K562 (cell line): ENCODE data around the gene ATAD2B. TPM values are rescaled to one million over a fixed set of nuclear protein-coding genes. Genes with fewer than 3 reads are reported as not detected.

ENCODE experiments used
- ATAC-seq: fragments of 200-7000 bp; cut with Tn5 transposase; 3 replicates; pipeline ENCODE4 v1.9.1; 2020; ENCODE audit warnings: moderate library complexity
- BruUV-seq: library from RNA; stranded (reverse); fragments of 400-500 nt; replicated peaks from 2 replicates; lab custom pipeline; 2021; lab: Mats Ljungman, UMichigan
- CTCF ChIA-PET: fragments of 300-600 bp; formaldehyde crosslinking; extraction: SDS; loops from one replicate; lab custom pipeline; 2021; ENCODE audit warnings: low intra/inter-chr PET ratio; lab: Yijun Ruan, JAX
- POLR2A ChIA-PET: fragments of 300-600, 350-650 bp; sonication (Branson Sonifier 250); formaldehyde crosslinking; extraction: SDS; loops from one replicate; lab custom pipeline; 2021; ENCODE audit warnings: antibody characterized with exemption, inconsistent platforms; lab: Yijun Ruan, JAX
- DNase-seq, 4 experiments: peaks; one replicate each; pipeline versions ENCODE4 v3.0.0 to v3.0.0-alpha.2; 2011 to 2018; ENCODE audit warnings: low spot score in 3 of 4, mixed read lengths in 3 of 4; ENCODE audit errors: extremely low read depth in 1 of 4
- FAIRE-seq: peaks from 2 replicates; lab custom pipeline; 2011; peaks lifted over from hg19 to GRCh38; lab: Jason Lieb, UNC
- H2AFZ ChIP-seq: 2 replicates; pipeline ENCODE4 v1.6.0; 2011; ENCODE audit warnings: low read depth, low read length, control low read depth, inconsistent platforms
- H3K27ac ChIP-seq: fragments of 200-600 bp; 3 replicates; pipeline ENCODE4 v1.8.0; 2011; ENCODE audit warnings: low read depth, mild to moderate bottlenecking, control low read depth, inconsistent platforms, low read length, moderate library complexity, mixed read lengths; ENCODE audit errors: extremely low read depth
- H3K27me3 ChIP-seq, 2 experiments: fragments of 300-600 bp in 1 of 2; 2 replicates in 1 of 2; 3 replicates in 1 of 2; pipeline versions ENCODE4 v1.6.0 to v1.8.0; 2011; ENCODE audit warnings: inconsistent platforms in 2 of 2, low read length in 2 of 2, mild to moderate bottlenecking in 1 of 2, mixed read lengths in 1 of 2, moderate library complexity in 1 of 2; ENCODE audit not compliant: control insufficient read depth in 2 of 2, insufficient read depth in 2 of 2
- H3K36me3 ChIP-seq: fragments of 300-600 bp; 3 replicates; pipeline ENCODE4 v1.8.0; 2011; ENCODE audit warnings: mild to moderate bottlenecking, low read length, inconsistent platforms; ENCODE audit not compliant: control insufficient read depth, insufficient read depth
- H3K4me1 ChIP-seq, 2 experiments: fragments of 200-600 bp in 1 of 2; replicated peaks in 1 of 2; 2 replicates in 1 of 2; 3 replicates in 1 of 2; pipeline versions ENCODE4 v1.5.1 to v1.8.0; 2011; ENCODE audit warnings: inconsistent platforms in 2 of 2, low read length in 2 of 2, mild to moderate bottlenecking in 1 of 2, mixed read lengths in 1 of 2, moderate library complexity in 1 of 2; ENCODE audit not compliant: control insufficient read depth in 2 of 2, insufficient read depth in 2 of 2
- H3K4me2 ChIP-seq: 2 replicates; pipeline ENCODE4 v1.6.1; 2011; ENCODE audit warnings: low read length, control low read depth, inconsistent platforms, mixed read lengths; ENCODE audit not compliant: insufficient read depth
- H3K4me3 ChIP-seq: fragments of 200-600 bp; sonication (generic), shearing (Covaris generic); 2 replicates; pipeline ENCODE4 v1.5.1; 2016; ENCODE audit warnings: control low read depth, inconsistent platforms
- H3K79me2 ChIP-seq: fragments of 200-600 bp; 3 replicates; pipeline ENCODE4 v1.8.0; 2011; ENCODE audit warnings: low read length, inconsistent platforms; ENCODE audit not compliant: control insufficient read depth, insufficient read depth
- H3K9ac ChIP-seq, 2 experiments: 2 replicates each; pipeline versions ENCODE4 v1.6.0 to v1.6.1; 2011; ENCODE audit warnings: low read depth in 2 of 2, low read length in 2 of 2, control low read depth in 1 of 2, inconsistent platforms in 1 of 2, mild to moderate bottlenecking in 1 of 2, mixed read lengths in 1 of 2; ENCODE audit not compliant: insufficient read depth in 1 of 2
- H3K9me1 ChIP-seq: one replicate; pipeline ENCODE4 v1.6.0; 2011; ENCODE audit warnings: inconsistent platforms, mild to moderate bottlenecking, low read length, moderate library complexity; ENCODE audit not compliant: control insufficient read depth, insufficient read depth
- H3K9me3 ChIP-seq: replicated peaks from 2 replicates; pipeline ENCODE4 v1.5.1; 2011; ENCODE audit warnings: low read depth, low read length, inconsistent platforms; ENCODE audit not compliant: control insufficient read depth, insufficient read depth
- H4K20me1 ChIP-seq: replicated peaks from 2 replicates; pipeline ENCODE4 v1.6.1; 2011; ENCODE audit warnings: low read length, inconsistent platforms, mixed read lengths; ENCODE audit not compliant: control insufficient read depth, insufficient read depth
- CEBPG ChIP-seq, 3 experiments: fragments of 200-800 bp in 1 of 3; sonication (Bioruptor generic) in 1 of 3; sonication (generic) in 1 of 3; formaldehyde crosslinking in 1 of 3; IDR thresholded peaks in 2 of 3; conservative IDR thresholded peaks in 1 of 3; 2 replicates each; pipeline versions ENCODE4 v1.6.1 to v1.8.0; 2016 to 2022; ENCODE audit warnings: missing compliant biosample characterization in 2 of 3, missing genetic modification characterization in 2 of 3, mild to moderate bottlenecking in 1 of 3, missing genetic modification reagents in 1 of 3
- GATA2 ChIP-seq: sonication (generic); formaldehyde crosslinking; IDR thresholded peaks from 2 replicates; pipeline ENCODE4 v1.4.0; 2020; ENCODE audit warnings: mild to moderate bottlenecking, missing genetic modification reagents
- TRIM24 ChIP-seq, 2 experiments: fragments of 450-650 bp; IDR thresholded peaks; 2 replicates each; pipeline ENCODE4 v1.6.1; 2016
- WHSC1 ChIP-seq: IDR thresholded peaks from one replicate; pipeline ENCODE4 v1.6.1; 2012; ENCODE audit warnings: low read length, control low read depth, inconsistent platforms
- ZBTB40 ChIP-seq, 2 experiments: fragments of 450-650 bp in 1 of 2; sonication (generic) in 1 of 2; formaldehyde crosslinking in 1 of 2; IDR thresholded peaks; 2 replicates each; pipeline versions ENCODE4 v1.7.1 to v1.9.0; 2016 to 2022; ENCODE audit warnings: inconsistent platforms in 1 of 2, mild to moderate bottlenecking in 1 of 2, missing genetic modification reagents in 1 of 2
- WGBS: fragments of 100-300 bp; shearing (Covaris generic); methylation state at CpG from one replicate; pipeline ENCODE4 v1.1.6; 2016; ENCODE audit warnings: low coverage, mixed read lengths; ENCODE audit not compliant: insufficient coverage; ENCODE audit errors: missing lambda C conversion rate; 5-methylcytosine and 5-hydroxymethylcytosine counted together
- in situ Hi-C: fragments of 300-500 bp; cut with MboI; formaldehyde crosslinking; loops from 4 replicates; pipeline ENCODE4 v1.15.0; 2018; ENCODE audit warnings: inconsistent platforms, mixed read lengths
- intact Hi-C: fragments of 100-400 bp; cut with micrococcal nuclease; formaldehyde crosslinking; loops from 2 replicates; pipeline ENCODE4 v1.14.2; 2022
- polyA plus RNA-seq, 8 experiments: library from polyadenylated mRNA; depleted of rRNA in 4 of 8; stranded (reverse) in 5 of 8; unstranded in 3 of 8; fragments of >200 nt; fragmentation: Nextera tagmentation in 2 of 8; fragmentation: Illumina TruSeq in 1 of 8; extraction: Ambion mirVana in 2 of 8; extraction: Trizol in 1 of 8; gene quantifications; 2 replicates each; pipeline versions ENCODE4 v1.2.1 to v1.2.3, GENCODE V29; 2011 to 2014; ENCODE audit warnings: inconsistent platforms in 1 of 8, missing spikeins in 1 of 8
- total RNA-seq, 7 experiments: library from RNA; depleted of rRNA in 6 of 7; stranded (reverse); fragments of >200 nt in 6 of 7; fragmentation: Illumina TruSeq in 2 of 7; extraction: Trizol in 2 of 7; gene quantifications; 2 replicates each; pipeline versions ENCODE4 v1.2.1 to v1.2.3, GENCODE V29; 2011 to 2021; ENCODE audit warnings: low replicate concordance in 1 of 7

ATAD2B gene
- total and polyA plus RNA-seq, 9 of the 15 experiments (the other 6 are each of a cell fraction or from before 2014, with no cell fraction given), result 3.2 to 21.6 (median 11.4) TPM

GRCh38 chr2:23713351-23713750 lies 213.6 kb downstream of the ATAD2B start:
- Histone ChIP-seq H3K4me2 (no peak overlapping the region), H3K4me3 (no peak overlapping the region), H2AFZ (no peak overlapping the region), H3K9me3 (no peaks in the 10 kb centered on the region), H4K20me1 (no peaks in the 10 kb centered on the region), H3K4me1 (no peaks in the 10 kb centered on the region), H3K36me3 (no peaks in the 10 kb centered on the region), H3K27ac (no peak overlapping the region), H3K79me2 (no peaks in the 10 kb centered on the region), H3K27me3 (no peaks in the 10 kb centered on the region), H3K9ac (no peak overlapping the region), H3K9me1 (no peaks in the 10 kb centered on the region)
- peak; percentile 57; the same call in 1 of the 2 replicates for TF ChIP-seq ZBTB40 (IDR thresholded peaks at IDR 0.05)
- TF ChIP-seq ZBTB40 (CRISPR knock-in tag; IDR thresholded peaks at IDR 0.05), result no peak
- TF ChIP-seq WHSC1, result no peak
- no peak for TF ChIP-seq GATA2 (CRISPR knock-in tag)
- no peak for TF ChIP-seq CEBPG (CRISPR knock-in tag; IDR thresholded peaks at IDR 0.05)
- TF ChIP-seq CEBPG (tag; conservative IDR thresholded peaks at IDR 0.05 in 1 of 2, IDR thresholded peaks at IDR 0.05 in 1 of 2), result peak; percentile 16 to 92; a peak in 3 of 4 replicates
- peak; percentile 14 to 46; a peak in 2 of 4 replicates for TF ChIP-seq TRIM24 (IDR thresholded peaks at IDR 0.05)
- ChIA-PET POLR2A (no interaction called here), CTCF (no interaction called here)
- DNase-seq (no peak), ATAC-seq (no peak), FAIRE-seq (no peak)
- BruUV-seq, result no TSS peak
- in situ Hi-C loops, result no loop called here
- intact Hi-C loops, result no loop called here
- WGBS, result 66% methylated on average over 5 of the region's 5 CpGs
